Activated gamma-delta T cell treated with anti-CD3 and anti-CD28 coated beads, Interleukin-2, amount 50 U/mL, for 16 hours (primary cell): ENCODE results near the gene PPFIBP2.

Experiments used
- DNase-seq: peaks from one replicate; pipeline ENCODE4 v3.0.0-alpha.2; 2020; ENCODE audit warnings: low read depth

The PPFIBP2 gene

DNA sequence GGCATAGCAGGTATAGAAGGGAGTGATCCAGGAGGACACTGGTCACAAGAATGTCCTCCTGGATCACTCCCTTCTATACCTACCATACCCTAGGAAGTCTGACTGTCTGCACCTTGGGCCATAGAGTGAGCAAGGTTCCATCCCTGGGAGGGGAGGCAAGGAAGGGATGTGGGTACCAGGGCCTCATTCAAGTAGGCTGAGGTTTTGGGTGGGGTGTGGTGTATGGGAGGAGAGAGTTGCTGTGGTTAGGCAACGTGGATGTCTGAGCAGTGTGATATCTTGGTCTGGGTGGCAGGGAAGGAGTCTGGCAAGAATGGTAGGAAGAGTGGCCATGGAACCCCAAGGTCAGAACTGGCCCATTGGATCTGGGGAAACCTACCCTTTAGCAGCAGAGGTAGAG lies 13.2 kb downstream of the PPFIBP2 start:
- no peak for DNase-seq

GRCh38 chr11:7528514-7529049 lies 14.8 kb downstream of the PPFIBP2 start:
- DNase-seq = no peak

GRCh38 chr11:7530013-7530640 lies 16.3 kb downstream of the PPFIBP2 start:
- DNase-seq = no peak

- DNase-seq = no peak
Measured at GRCh38 chr11:7531011-7531410, 17.2 kb downstream of the PPFIBP2 start.

DNA sequence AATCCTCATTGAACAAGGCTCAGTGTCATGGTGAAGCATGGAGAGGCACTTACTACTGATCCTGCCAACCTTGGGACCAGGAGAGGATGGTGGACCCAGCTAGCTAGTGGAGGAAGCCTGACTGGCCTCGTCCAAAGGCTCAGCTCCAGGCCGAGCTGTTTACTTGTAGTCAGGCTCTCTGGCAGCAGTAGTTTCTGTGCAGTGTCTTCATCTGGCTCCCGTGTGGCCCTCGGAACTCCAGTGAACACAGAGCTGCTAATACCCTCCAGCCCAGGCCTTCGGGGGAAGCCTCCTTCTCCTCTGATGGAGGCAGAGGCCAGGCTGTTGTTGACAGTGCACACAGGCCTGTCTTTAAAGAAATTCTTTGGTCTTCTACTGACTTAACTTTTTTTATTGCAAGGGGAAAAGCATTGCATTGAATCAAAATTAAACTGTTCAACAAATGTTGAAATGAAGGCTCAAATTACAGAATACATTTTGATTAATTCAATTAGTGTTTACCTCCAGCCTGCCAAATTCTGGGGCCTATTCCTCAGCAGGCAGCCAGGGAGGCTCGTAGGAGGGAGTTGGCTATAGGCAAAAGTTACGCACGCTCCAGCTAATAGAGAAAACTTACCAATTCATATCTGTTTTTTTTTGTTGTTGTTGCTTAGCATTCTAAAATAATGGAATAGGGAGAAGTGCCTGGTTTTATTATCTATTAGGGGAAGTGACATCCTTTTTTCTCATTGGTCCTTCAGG lies 18.8 kb downstream of the PPFIBP2 start:
- DNase-seq = no peak

GRCh38 chr11:7533199-7534041 lies 19.6 kb downstream of the PPFIBP2 start:
- DNase-seq = no peak

DNA sequence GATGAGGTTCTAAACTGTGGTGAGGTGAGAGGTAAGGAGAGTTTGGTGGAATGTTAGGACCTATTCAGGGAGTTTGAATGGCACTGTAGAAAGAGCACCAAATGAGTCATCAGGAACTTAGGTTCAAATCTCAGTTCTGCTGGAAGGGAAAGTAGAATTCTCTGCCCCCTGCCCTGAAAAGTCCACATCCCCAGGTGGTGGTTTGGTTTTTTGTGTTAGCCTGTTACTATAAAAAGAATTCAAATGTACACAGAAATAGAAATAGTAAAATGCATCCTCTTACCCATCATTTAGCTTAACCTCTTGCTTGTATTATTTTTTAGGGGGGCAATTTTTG lies 20.2 kb downstream of the PPFIBP2 start:
- DNase-seq = no peak

DNA sequence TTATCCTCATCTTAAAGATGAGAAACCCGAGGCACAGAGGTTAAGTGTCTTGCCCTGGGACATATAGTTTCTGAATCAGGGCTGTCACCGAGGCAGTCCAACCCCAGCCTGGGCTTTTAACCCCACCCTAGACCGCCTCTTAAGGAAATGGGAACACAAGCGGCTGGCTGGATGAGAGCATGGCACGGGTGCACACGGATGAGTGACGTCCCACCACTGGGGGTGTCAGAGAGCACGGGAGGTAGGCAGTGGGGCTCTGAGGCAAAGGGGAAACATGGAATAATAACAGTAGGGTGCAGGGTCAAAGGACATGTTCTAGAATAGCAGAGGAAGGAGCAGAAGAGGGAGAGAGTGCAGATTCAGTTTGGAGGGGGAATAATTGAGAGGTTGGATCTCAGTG lies 22.3 kb downstream of the PPFIBP2 start:
- DNase-seq = no peak

- DNase-seq = no peak
Measured at GRCh38 chr11:7537265-7537664, 23.5 kb downstream of the PPFIBP2 start.

GRCh38 chr11:7538031-7538430 lies 24.2 kb downstream of the PPFIBP2 start:
- DNase-seq = no peak

GRCh38 chr11:7538466-7539454 lies 25.0 kb downstream of the PPFIBP2 start:
- DNase-seq = no peak

DNA sequence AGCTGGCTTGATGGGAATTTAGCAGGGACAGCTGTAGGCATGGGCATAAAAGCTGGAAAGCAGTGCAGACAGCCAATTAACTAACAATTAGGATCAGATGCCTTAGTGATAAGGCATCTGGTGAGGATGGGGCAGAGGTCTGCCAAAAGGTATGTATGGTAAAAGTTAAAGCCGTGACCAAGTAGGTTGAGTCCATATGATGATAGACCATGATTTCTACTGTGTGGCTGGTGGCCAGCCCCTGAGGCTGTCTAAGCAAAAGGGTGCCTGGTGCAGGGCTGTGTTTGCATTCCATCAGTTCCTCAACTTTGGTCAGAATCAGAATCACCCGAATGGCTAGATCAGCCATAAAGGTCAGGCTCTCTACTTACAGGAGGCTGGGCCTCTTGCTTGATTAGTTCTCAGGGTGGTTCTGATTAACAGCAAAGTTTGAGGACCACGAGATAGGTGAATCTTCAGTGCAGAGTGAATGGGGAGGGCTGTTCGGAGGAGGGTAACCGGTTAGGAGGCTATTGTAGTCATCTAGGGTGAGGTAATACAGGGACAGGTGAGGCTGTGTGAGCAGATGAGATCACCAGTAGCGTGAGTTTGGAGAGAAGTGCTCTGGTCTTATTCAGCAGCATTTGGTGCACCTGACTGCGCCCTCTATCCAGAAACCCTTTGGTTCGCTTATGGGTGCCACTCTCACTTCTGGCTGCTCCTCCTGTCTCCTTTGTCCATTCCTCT lies 27.2 kb downstream of the PPFIBP2 start:
- no peak for DNase-seq

DNA sequence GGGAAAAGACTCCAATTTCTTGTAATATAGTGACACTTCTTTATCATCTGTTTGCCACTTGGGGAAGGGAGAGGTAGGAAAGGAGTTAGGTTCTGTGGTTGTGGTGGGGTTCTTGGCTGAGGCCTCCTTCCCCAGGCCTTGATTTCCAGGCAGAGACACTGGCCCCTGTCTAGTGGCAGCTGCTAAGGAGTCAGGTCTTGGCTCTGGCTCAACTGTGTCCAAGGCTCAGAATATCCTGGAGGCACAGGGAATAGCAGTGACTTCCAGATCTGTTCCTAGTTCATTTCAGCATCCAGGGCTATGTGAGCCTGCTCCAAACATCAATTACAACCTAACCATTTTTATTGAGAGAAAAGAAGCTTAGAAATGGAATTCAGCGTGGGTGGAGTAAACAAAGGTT lies 29.5 kb downstream of the PPFIBP2 start:
- DNase-seq = no peak

GRCh38 chr11:7544021-7544420 lies 30.2 kb downstream of the PPFIBP2 start:
- no peak for DNase-seq

DNA sequence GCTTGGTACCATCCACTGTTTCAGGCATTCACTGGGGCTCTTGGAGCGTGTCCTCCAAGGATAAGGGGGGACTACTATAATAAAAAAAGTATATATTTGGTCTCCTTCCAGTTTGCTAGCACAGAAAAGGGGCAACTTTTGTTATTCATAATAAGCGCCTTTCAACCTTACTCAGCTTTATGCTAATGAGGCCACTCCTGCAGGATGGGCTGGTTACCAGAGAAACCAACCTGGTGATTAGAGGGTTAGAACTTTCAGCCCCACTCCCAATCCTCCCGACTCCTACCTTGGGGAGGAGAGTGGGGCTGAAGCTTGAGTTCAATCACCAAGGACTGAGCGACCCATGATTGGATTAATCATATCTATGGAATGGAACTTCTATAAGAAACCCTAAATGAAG lies 31.8 kb downstream of the PPFIBP2 start:
- no peak for DNase-seq

DNA sequence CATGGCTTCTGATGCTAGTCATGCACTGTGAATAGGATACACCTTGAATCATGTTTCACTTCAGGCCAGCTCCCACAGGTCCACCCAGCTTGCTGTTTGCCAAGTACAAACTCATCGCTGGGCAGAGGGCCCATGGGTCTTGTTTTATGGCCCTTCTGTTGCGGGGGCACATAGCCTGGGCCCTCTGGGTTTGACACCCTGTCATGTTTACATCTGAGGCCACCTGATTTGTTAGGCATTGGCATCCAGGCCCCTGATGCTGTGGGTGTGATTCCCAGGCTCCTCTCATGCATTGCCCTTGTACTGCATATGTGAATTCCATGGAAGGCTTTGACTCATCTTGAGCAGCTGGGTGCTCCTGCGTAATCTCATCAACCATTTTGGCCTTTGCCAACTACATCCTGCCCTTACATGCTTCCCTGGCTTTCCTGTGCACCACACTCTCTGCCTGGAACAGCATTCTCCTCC lies 32.6 kb downstream of the PPFIBP2 start:
- no peak for DNase-seq

GRCh38 chr11:7547687-7548086 lies 33.9 kb downstream of the PPFIBP2 start:
- DNase-seq = no peak

DNA sequence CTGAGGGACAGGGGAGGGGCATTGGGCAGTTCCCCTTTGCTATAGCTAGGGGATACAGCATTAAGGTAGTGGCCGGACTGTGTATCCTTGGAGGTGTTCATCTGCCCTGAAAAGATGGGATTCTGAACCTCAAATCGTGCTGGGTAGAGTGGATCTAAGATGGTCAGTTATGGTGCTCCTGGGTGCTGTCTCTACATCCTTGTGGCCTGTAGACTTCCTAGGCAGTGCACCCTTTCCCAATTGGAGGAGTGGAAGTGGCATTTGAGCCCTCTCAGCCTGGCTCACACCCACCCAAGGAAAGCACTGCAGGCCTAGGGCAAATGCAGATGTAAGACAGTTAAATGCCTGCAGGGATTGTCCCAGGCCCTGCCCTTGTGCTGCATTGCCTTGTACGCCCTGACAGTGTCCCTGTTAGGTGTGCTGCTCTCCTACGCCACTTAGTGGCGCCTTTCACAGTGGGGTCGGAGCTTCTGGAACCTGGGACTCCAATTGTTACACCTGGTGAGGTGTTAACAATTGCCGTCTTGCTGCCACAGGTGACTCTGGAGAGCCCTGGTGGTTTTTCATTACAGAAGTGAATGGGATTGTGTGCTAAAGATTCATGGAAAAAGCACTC lies 35.0 kb downstream of the PPFIBP2 start:
- no peak for DNase-seq

GRCh38 chr11:7549681-7550080 lies 35.9 kb downstream of the PPFIBP2 start:
- no peak for DNase-seq

GRCh38 chr11:7551571-7551970 lies 37.8 kb downstream of the PPFIBP2 start:
- DNase-seq = no peak
